NK-92 (cell line): ENCODE results near the gene PCDHA1.

Source experiments
- DNase-seq: peaks from one replicate; lab custom pipeline; 2025; ENCODE audit not compliant: unreplicated experiment; lab: John Stamatoyannopoulos, UW

The PCDHA1 gene

GRCh38 chr5:140916325-140916724, 130.4 kb downstream of the PCDHA1 start:
- DNase-seq = no peak

- DNase-seq = no peak
Measured at GRCh38 chr5:140923601-140924000, 137.7 kb downstream of the PCDHA1 start.

GRCh38 chr5:140925806-140926442, 140.0 kb downstream of the PCDHA1 start, which contains the start of gene PCDHAC1:
Gene PCDHAC1 (plus strand): TSS chr5:140926299. CDS start chr5:140926893, 594 bp downstream.
- no peak for DNase-seq

GRCh38 chr5:140926443-140927227, 140.7 kb downstream of the PCDHA1 start:
- DNase-seq = no peak

GRCh38 chr5:140927228-140927573, 141.3 kb downstream of the PCDHA1 start:
- DNase-seq = no peak

- DNase-seq = no peak
Measured at GRCh38 chr5:140934964-140935606, 149.1 kb downstream of the PCDHA1 start.

GRCh38 chr5:140946578-140946977, 160.6 kb downstream of the PCDHA1 start:
- no peak for DNase-seq

GRCh38 chr5:140951636-140952035, 165.7 kb downstream of the PCDHA1 start:
- DNase-seq = no peak

GRCh38 chr5:140953234-140953633, 167.3 kb downstream of the PCDHA1 start:
- DNase-seq = no peak

GRCh38 chr5:140962190-140962589, 176.2 kb downstream of the PCDHA1 start:
- DNase-seq = no peak

- no peak for DNase-seq
Measured at GRCh38 chr5:140964356-140964755, 178.4 kb downstream of the PCDHA1 start.

GRCh38 chr5:140965905-140966292, 180.0 kb downstream of the PCDHA1 start:
- no peak for DNase-seq

- DNase-seq = no peak
Measured at GRCh38 chr5:140966293-140967225, 180.6 kb downstream of the PCDHA1 start, which contains the start of gene PCDHAC2. Gene PCDHAC2 (plus strand): TSS chr5:140966476. CDS start chr5:140966767, 291 bp downstream.

- DNase-seq = no peak
Measured at GRCh38 chr5:140967226-140967893, 181.4 kb downstream of the PCDHA1 start.

GRCh38 chr5:140969880-140970279, 183.9 kb downstream of the PCDHA1 start:
- DNase-seq = no peak

- no peak for DNase-seq
Measured at GRCh38 chr5:140973550-140973949, 187.6 kb downstream of the PCDHA1 start.

- no peak for DNase-seq
Measured at GRCh38 chr5:140977003-140977402, 191.1 kb downstream of the PCDHA1 start.

- DNase-seq = no peak
Measured at GRCh38 chr5:140978260-140978659, 192.3 kb downstream of the PCDHA1 start.

- no peak for DNase-seq
Measured at GRCh38 chr5:140978983-140979382, 193.0 kb downstream of the PCDHA1 start.

- DNase-seq = no peak
Measured at GRCh38 chr5:140982083-140982716, 196.3 kb downstream of the PCDHA1 start.
